Lower lobe of right lung (tissue), 2 donors: ENCODE data around the gene MACROD2. TPM values are rescaled to one million over a fixed set of nuclear protein-coding genes. Genes with fewer than 3 reads are reported as not detected.

ENCODE experiments used
- ATAC-seq, 2 donors: fragments of 200-7000 bp; cut with Tn5 transposase; one replicate each; pipeline ENCODE4 v1.9.1; 2020 to 2022; ENCODE audit warnings: mild to moderate bottlenecking in 2 of 2, moderate library complexity in 2 of 2
- DNase-seq: peaks from one replicate; pipeline ENCODE4 v3.0.0-alpha.2; 2020
- H3K27ac ChIP-seq: fragments of 200-600 bp; one replicate; pipeline ENCODE4 v1.8.0; 2022
- H3K27me3 ChIP-seq: fragments of 200-600 bp; one replicate; pipeline ENCODE4 v1.8.0; 2022; ENCODE audit warnings: low read depth
- H3K36me3 ChIP-seq: fragments of 200-600 bp; one replicate; pipeline ENCODE4 v1.8.0; 2022; ENCODE audit warnings: mild to moderate bottlenecking
- H3K4me1 ChIP-seq: fragments of 200-600 bp; one replicate; pipeline ENCODE4 v1.8.0; 2022
- H3K4me3 ChIP-seq: fragments of 200-600 bp; one replicate; pipeline ENCODE4 v1.8.0; 2022; ENCODE audit warnings: mild to moderate bottlenecking
- H3K9me3 ChIP-seq: fragments of 200-600 bp; one replicate; pipeline ENCODE4 v1.8.0; 2022
- intact Hi-C: fragments of 100-400 bp; cut with DNase I; formaldehyde crosslinking; loops from one replicate; pipeline ENCODE4 v1.11.0; 2022
- total RNA-seq: library from RNA; stranded (reverse); fragmentation: NEBNext Ultra II Directional; extraction: Animal tissue kit (Norgen Biotek cat#: 25700); gene quantifications from one replicate; pipeline ENCODE4 v1.2.1, GENCODE V29; 2021
- TF ChIP-seq, protein P1 (sequence below): fragments of 200-600 bp; IDR thresholded peaks from one replicate; pipeline ENCODE4 v1.8.0; 2022; ENCODE audit warnings: antibody characterized with exemption, mild to moderate bottlenecking
- donor health status: DM: no; HTN: yes; CAD: no; lungs with severe emphysema.

The MACROD2 gene
- total RNA-seq, 1 donor from 2014 or later: 73.0 TPM

DNA sequence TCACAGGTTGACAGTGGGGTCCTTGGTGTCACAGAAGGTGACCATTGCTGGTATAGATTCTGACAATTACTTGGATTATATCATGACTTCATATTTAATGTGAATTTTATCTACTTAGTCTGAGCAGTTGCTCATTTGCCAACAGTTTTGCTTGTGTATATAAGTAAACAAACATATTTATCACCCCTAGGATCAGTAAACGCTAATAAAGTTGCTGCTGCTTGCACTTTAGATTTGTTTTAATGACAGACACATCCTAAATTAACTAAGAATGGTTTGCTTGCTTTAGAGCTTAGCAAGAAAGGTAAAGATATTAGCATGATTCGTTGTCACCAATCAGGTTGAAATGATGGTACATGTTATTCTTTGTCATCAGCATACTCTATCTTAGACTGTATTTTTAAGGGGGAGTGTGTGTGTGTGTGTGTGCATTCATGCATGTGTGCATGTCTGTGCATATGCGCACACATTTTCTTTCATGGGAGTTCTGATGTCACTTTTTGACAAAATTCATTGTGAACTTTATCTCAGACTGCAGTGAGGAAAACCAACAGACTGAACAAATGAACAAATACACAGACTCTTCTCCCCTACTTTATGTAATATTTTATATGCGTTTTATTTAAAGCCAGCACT lies 1124.7 kb downstream of the MACROD2 start:
- no peaks in the 10 kb centered on the region for H3K36me3 ChIP-seq
- no peak overlapping the region for H3K4me3 ChIP-seq
- no peak for ATAC-seq
- H3K4me1 ChIP-seq: no peaks in the 10 kb centered on the region
- TF ChIP-seq, protein P1, sequence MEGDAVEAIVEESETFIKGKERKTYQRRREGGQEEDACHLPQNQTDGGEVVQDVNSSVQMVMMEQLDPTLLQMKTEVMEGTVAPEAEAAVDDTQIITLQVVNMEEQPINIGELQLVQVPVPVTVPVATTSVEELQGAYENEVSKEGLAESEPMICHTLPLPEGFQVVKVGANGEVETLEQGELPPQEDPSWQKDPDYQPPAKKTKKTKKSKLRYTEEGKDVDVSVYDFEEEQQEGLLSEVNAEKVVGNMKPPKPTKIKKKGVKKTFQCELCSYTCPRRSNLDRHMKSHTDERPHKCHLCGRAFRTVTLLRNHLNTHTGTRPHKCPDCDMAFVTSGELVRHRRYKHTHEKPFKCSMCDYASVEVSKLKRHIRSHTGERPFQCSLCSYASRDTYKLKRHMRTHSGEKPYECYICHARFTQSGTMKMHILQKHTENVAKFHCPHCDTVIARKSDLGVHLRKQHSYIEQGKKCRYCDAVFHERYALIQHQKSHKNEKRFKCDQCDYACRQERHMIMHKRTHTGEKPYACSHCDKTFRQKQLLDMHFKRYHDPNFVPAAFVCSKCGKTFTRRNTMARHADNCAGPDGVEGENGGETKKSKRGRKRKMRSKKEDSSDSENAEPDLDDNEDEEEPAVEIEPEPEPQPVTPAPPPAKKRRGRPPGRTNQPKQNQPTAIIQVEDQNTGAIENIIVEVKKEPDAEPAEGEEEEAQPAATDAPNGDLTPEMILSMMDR: no peak
- H3K9me3 ChIP-seq: no peaks in the 10 kb centered on the region
- DNase-seq: no peak
- H3K27me3 ChIP-seq: no peaks in the 10 kb centered on the region
- no peak overlapping the region for H3K27ac ChIP-seq
- intact Hi-C loops: no loop called here

DNA sequence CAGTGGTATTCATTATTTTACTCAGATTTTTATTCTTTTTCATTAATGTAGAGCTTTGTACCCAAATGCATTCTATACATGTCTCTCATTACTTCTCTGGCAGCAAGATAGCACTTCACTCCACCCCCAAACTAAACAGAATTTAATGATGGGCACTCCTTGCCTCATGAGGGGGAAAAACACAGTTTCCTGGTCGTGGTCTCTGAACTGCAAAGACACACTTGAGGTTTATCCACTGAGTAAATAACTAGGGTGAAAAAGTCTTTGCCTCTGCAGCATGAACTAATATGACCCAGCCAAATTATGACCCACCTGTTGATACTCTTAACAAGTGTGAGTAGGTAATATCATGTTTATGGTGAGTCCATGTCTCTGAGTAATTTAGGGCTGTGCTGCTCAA lies 1127.3 kb downstream of the MACROD2 start:
- Histone ChIP-seq H3K36me3 (no peaks in the 10 kb centered on the region), H3K4me3 (no peak overlapping the region), H3K9me3 (no peaks in the 10 kb centered on the region), H3K27me3 (no peaks in the 10 kb centered on the region), H3K27ac (no peak overlapping the region), H3K4me1 (no peaks in the 10 kb centered on the region)
- intact Hi-C loops: no loop called here
- ATAC-seq (no peak), DNase-seq (no peak)
- TF ChIP-seq, protein P1: no peak

DNA sequence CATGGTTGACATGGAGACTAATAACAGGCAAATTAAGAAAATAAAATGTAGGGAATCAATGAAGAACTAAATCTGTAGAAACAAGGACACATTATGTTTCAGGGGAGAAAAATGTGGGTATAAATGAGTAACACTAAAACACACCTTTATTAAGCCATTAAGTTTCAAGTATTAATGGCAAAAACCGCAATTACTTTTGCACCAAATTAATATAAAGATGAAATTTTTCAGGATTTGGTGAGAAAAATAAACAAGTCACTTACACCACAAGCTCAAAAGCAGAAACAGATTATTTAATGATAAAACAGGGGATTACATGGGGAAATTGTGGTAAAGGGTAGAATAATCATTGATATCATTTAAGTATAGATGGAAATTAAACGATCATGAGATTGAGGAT lies 1135.9 kb downstream of the MACROD2 start:
- Histone ChIP-seq H3K36me3 (no peaks in the 10 kb centered on the region), H3K4me1 (no peaks in the 10 kb centered on the region), H3K27ac (no peak overlapping the region), H3K9me3 (no peaks in the 10 kb centered on the region), H3K27me3 (no peaks in the 10 kb centered on the region), H3K4me3 (no peak overlapping the region)
- DNase-seq (no peak), ATAC-seq (no peak)
- intact Hi-C loops: no loop called here
- TF ChIP-seq, protein P1: no peak

DNA sequence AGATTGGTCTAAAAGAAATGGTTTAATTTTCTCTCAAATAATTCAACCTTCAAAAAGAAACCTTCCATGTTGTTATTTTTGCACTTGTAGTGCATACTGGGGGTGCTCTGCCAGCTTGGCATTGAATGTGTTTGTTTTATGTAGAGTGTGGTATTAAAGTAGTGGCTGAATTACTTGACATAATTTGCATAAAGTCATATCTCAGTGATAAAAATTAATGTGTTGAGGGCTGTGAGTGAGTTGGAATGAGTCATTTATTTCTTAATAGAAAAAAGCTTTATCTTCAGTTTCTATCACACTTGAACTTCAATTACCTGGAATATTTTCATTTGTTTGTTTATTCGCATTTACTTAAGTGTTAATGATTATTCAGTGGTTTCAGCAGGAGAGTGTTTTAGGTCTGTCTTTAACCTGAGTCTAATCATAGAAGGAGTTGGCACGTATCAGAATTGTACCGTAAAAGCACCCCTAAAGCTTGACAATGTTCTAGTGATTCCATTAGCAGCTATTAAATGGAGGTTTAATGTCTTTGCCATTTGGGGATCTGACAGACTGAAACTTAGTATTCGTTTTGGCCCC lies 1143.3 kb downstream of the MACROD2 start:
- no peaks in the 10 kb centered on the region for H3K9me3 ChIP-seq
- intact Hi-C loops: no loop called here
- no peak overlapping the region for H3K4me3 ChIP-seq
- H3K36me3 ChIP-seq: no peaks in the 10 kb centered on the region
- ATAC-seq (peak; percentile 54 to 93), DNase-seq (no peak)
- TF ChIP-seq, protein P1: no peak
- H3K4me1 ChIP-seq: peaks cover 5% of the 10 kb centered on the region
- H3K27ac ChIP-seq: no peak overlapping the region
- no peaks in the 10 kb centered on the region for H3K27me3 ChIP-seq

DNA sequence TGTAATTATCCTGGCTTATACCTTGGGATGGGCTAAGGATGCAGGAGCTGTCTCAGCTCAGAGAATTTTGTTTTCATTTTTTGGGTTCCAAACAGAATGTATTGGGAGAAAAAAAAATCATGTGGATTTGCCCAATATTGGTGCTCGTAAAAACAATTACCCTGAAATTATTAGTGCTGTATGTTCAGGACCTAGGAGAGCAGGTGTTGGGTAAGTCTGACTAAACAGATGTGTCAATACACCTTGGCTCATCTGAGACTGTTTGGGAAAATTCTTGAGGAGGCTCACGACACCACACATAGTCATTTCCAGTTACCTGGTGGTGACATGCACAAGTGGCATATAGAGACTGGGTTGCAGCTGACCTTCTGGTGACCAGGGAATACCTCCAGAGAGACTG lies 1144.2 kb downstream of the MACROD2 start:
- DNase-seq (no peak), ATAC-seq (peak; percentile 19 to 82)
- TF ChIP-seq, protein P1: no peak
- Histone ChIP-seq H3K27me3 (no peaks in the 10 kb centered on the region), H3K36me3 (no peaks in the 10 kb centered on the region), H3K9me3 (no peaks in the 10 kb centered on the region), H3K4me1 (peaks cover 5% of the 10 kb centered on the region), H3K27ac (no peak overlapping the region), H3K4me3 (no peak overlapping the region)
- intact Hi-C loops: no loop called here
